ENCODE results near the gene CPSF7.

DNA sequence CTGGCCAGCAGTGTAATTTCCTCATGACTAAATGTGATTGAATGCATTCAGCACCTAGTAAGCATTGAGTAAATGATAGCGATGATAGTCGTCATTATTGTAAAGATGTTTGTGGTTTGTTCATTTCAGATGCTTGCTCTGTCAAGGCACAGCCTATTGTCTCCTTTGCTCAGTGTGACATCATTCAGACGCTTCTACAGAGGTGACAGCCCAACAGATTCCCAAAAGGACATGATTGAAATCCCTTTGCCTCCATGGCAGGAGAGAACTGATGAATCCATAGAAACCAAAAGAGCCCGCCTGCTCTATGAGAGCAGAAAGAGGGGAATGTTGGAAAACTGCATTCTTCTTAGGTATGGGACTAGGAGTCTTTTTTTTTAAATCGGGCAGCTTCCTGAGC, 7.7 kb upstream of the CPSF7 start:
- no peak for TF ChIP-seq POLR2AphosphoS5 (IDR thresholded peaks at IDR 0.05; ENCODE audit: low read depth, low read length)
- TF ChIP-seq POLR2A (IDR thresholded peaks at IDR 0.05; ENCODE audit: low read depth, low read length), result no peak
- no peak for TF ChIP-seq TAF1 (IDR thresholded peaks at IDR 0.05; ENCODE audit: borderline replicate concordance, low read depth, low read length)

Data from GM12892 (cell line).